Gastrocnemius medialis (tissue), 4 donors: ENCODE data around the gene HMGCL.

ENCODE experiments used
- POLR2A ChIP-seq, 2 donors: fragments of 450-650 bp; IDR thresholded peaks; one replicate each; pipeline ENCODE4 v1.6.1; 2017; ENCODE audit warnings: antibody characterized with exemption in 2 of 2, mild to moderate bottlenecking in 2 of 2, moderate library complexity in 2 of 2
- TF ChIP-seq, protein P1 (sequence below), 5 experiments: fragments of 450-650 bp in 3 of 5; fragments of 200-600 bp in 2 of 5; sonication (generic) in 2 of 5; IDR thresholded peaks in 4 of 5; conservative IDR thresholded peaks in 1 of 5; 1 replicate in 4 of 5; 2 replicates in 1 of 5; pipeline ENCODE4 v1.5.1; 2016 to 2019; ENCODE audit warnings: antibody characterized with exemption in 5 of 5, mild to moderate bottlenecking in 3 of 5, moderate library complexity in 3 of 5

DNA sequence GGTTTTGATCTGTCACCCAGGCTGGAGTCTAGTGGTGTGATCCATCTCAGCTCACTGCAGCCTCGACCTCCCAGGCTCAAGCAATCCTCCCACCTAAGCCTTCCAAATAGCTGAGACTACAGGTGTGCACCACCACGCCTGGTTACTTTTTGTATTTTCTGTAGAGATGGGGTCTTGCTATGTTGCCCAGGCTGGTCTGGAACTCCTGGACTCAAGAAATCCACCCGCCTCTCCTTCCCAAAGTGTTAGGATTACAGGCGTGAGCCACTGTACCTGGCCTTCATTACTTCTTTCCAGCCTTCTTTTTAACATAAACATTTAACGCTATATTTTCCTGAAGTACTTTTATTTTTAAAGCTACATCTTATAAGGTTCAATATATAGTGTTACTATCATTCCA lies 18.4 kb upstream of the HMGCL start:
- TF ChIP-seq, protein P1, sequence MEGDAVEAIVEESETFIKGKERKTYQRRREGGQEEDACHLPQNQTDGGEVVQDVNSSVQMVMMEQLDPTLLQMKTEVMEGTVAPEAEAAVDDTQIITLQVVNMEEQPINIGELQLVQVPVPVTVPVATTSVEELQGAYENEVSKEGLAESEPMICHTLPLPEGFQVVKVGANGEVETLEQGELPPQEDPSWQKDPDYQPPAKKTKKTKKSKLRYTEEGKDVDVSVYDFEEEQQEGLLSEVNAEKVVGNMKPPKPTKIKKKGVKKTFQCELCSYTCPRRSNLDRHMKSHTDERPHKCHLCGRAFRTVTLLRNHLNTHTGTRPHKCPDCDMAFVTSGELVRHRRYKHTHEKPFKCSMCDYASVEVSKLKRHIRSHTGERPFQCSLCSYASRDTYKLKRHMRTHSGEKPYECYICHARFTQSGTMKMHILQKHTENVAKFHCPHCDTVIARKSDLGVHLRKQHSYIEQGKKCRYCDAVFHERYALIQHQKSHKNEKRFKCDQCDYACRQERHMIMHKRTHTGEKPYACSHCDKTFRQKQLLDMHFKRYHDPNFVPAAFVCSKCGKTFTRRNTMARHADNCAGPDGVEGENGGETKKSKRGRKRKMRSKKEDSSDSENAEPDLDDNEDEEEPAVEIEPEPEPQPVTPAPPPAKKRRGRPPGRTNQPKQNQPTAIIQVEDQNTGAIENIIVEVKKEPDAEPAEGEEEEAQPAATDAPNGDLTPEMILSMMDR (IDR thresholded peaks at IDR 0.05 in 4 of 5, conservative IDR thresholded peaks at IDR 0.05 in 1 of 5), result no peak
- no peak for TF ChIP-seq POLR2A (IDR thresholded peaks at IDR 0.05)
